ENCODE measurements around the gene ADAMTS14. TPM values are rescaled to one million over a fixed set of nuclear protein-coding genes. Genes with fewer than 3 reads are reported as not detected.

Gene ADAMTS14
- not detected in 2 replicates for total RNA-seq

GRCh38 chr10:70672165-70673042 lies at the start of gene ADAMTS14:
Gene ADAMTS14 (plus strand): TSS chr10:70672506. CDS start chr10:70672803, 297 bp downstream.

GRCh38 chr10:70785190-70785589 lies 112.9 kb downstream of the ADAMTS14 start, which contains the start of gene TBATA:
Gene TBATA (minus strand): TSS chr10:70785377. CDS start chr10:70783379, 1,998 bp downstream.

Small RNA genes within 50 kb of the gene (small RNA-seq; reads per million reads assigned to genes)
- gene RPS26P40, result not detected

Other genes with a start within 250 kb of the ADAMTS14 start
- gene NODAL, start 230.8 kb upstream of the ADAMTS14 start, total RNA-seq, result not detected in 2 replicates
- 38.7 and 54.8 TPM in 2 replicates for gene PALD1, start 193.7 kb upstream of the ADAMTS14 start, total RNA-seq
- not detected in 2 replicates for gene PRF1, start 69.8 kb upstream of the ADAMTS14 start, total RNA-seq
- gene TBATA, start 112.9 kb downstream of the ADAMTS14 start, total RNA-seq, result not detected in 2 replicates
- gene SGPL1, start 143.4 kb downstream of the ADAMTS14 start, total RNA-seq, result 19.1 and 23.0 TPM in 2 replicates
- 32.7 and 64.5 TPM in 2 replicates for gene PCBD1, start 216.1 kb downstream of the ADAMTS14 start, total RNA-seq